IPS-18a (cell line): ENCODE data around the gene TNPO2.
A peak's percentile ranks its signal among the peaks of the same experiment; 100 is the strongest.
"Not testable (repeated sequence)": the region's sequence is repeated elsewhere in the genome, so short reads cannot be mapped to it uniquely, and the experiment has no call there.

ENCODE experiments used
- H3K27ac ChIP-seq: one replicate; pipeline ENCODE4 v1.5.1; 2013; ENCODE audit warnings: low read length
- H3K27me3 ChIP-seq: one replicate; pipeline ENCODE4 v1.6.1; 2013; ENCODE audit warnings: mild to moderate bottlenecking, low read length; ENCODE audit not compliant: control insufficient read depth, insufficient read depth
- H3K36me3 ChIP-seq: one replicate; pipeline ENCODE4 v1.6.1; 2013; ENCODE audit warnings: low read depth, low read length; ENCODE audit not compliant: control insufficient read depth
- H3K4me1 ChIP-seq: one replicate; pipeline ENCODE4 v1.6.1; 2013; ENCODE audit warnings: low read depth, low read length; ENCODE audit not compliant: control insufficient read depth
- H3K4me3 ChIP-seq: one replicate; pipeline ENCODE4 v1.5.1; 2013; ENCODE audit warnings: low read length
- H3K9ac ChIP-seq: one replicate; pipeline ENCODE4 v1.6.1; 2013; ENCODE audit warnings: mild to moderate bottlenecking, low read length, moderate library complexity
- H3K9me3 ChIP-seq: one replicate; pipeline ENCODE4 v1.6.1; 2013; ENCODE audit warnings: low read depth, low read length; ENCODE audit not compliant: control insufficient read depth

The TNPO2 gene

GRCh38 chr19:12685831-12686230, 37.9 kb downstream of the TNPO2 start:
- H3K9me3 ChIP-seq = no peaks in the 10 kb centered on the region
- H3K4me1 ChIP-seq = no peaks in the 10 kb centered on the region
- no peaks in the 10 kb centered on the region for H3K36me3 ChIP-seq
- H3K4me3 ChIP-seq = no peak overlapping the region
- H3K9ac ChIP-seq = no peak overlapping the region
- H3K27me3 ChIP-seq = no peaks in the 10 kb centered on the region
- no peak overlapping the region for H3K27ac ChIP-seq

DNA sequence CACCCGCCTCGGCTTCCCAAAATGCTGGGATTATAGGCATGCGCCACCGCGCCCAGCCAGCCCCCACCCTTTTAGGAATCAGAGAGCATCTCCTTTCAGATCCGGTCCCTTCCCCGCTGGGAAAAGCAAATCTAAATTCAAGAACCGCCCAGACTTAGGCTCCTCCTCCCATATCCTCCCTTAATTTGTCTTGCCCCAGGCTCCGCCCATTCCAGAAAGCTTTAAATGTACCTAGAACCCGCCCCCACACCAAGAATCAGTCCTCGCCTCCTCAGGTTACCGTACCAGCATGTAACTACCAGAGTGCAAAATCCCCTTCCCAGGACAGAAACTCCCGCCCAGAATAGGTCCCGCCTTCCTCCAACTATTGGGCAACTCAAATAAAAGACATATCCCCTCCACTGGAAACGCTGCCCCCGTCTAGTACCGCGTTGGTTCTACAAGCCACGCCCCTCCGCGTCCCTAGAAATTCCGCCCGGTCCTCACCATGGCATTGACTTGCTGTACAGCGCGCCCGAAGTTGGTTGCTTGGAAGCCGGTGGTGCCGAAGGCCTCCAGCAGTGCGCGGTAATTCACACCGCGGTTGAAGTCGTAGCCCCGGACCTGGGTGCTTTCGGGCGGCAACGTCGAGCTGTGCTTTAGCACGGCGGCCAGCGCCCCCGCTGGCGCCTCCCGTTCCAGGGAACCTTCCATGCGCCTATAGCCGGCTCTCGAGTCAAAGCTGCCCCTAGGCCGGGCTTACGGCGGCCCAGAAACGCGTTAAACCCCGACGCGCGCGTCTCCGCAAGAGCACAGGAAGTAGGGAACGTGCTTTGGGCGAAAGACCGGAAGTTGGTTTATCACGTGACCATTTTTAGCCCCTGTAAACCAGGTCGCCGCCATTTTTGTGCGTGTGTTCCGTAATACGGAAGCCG, 42.4 kb downstream of the TNPO2 start, which contains the start of gene DHPS:
TSS of gene DHPS (minus strand) at position 807 of the 914 bp plus-strand sequence. CDS start at position 693, 114 bp downstream.
- no peaks in the 10 kb centered on the region for H3K4me1 ChIP-seq
- H3K9me3 ChIP-seq = no peaks in the 10 kb centered on the region
- H3K36me3 ChIP-seq = peaks cover 31% of the 10 kb centered on the region
- peak within 1 kb of the TSS; percentile 83 for H3K27ac ChIP-seq
- peak within 1 kb of the TSS; percentile 96 for H3K9ac ChIP-seq
- H3K4me3 ChIP-seq = peak within 1 kb of the TSS; percentile 83
- no peaks in the 10 kb centered on the region for H3K27me3 ChIP-seq

DNA sequence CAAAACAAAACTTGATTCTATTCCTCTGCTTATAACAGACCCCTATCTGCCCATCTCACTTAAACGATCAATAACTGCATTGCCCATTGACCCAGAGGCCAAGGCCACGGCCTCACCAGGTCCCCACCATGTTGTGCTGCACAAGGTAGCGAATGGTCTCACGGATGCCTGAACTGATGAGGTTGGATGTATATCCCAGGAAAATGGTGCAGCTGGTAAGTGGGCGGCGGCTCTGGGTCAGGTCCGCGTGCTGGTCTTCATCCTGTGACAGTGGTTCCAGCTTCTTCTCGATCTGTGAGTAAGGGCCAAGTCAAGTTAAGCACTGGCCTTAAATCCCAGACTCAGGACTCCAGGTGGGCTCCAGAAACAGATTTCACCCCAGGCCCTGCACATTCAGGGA, 43.7 kb downstream of the TNPO2 start:
- Histone ChIP-seq H3K9me3 (no peaks in the 10 kb centered on the region), H3K27ac (no peak overlapping the region), H3K4me3 (no peak overlapping the region), H3K36me3 (peaks cover 43% of the 10 kb centered on the region), H3K9ac (no peak overlapping the region), H3K4me1 (no peaks in the 10 kb centered on the region), H3K27me3 (no peaks in the 10 kb centered on the region)

DNA sequence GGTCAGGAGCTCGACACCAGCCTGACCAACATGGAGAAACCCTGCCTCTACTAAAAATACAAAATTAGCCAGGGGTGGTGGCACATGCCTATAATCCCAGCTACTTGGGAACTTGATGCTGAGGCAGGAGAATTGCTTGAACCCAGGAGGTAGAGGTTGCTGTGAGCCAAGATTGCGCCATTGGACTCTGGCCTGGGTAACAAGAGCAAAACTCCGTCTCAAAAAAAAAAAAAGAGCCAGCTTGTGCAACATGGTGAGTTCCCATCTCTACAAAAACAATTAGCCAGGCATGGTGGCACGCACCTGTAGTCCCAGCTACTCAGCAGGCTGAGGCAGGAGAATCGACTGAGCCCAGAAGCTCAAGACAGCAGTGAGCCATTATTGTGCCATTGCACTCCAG, 45.7 kb downstream of the TNPO2 start:
- not testable (repeated sequence) for H3K27me3 ChIP-seq, H3K4me3 ChIP-seq, H3K27ac ChIP-seq, H3K9me3 ChIP-seq, H3K4me1 ChIP-seq, H3K9ac ChIP-seq
- H3K36me3 ChIP-seq = peaks cover 56% of the 10 kb centered on the region

DNA sequence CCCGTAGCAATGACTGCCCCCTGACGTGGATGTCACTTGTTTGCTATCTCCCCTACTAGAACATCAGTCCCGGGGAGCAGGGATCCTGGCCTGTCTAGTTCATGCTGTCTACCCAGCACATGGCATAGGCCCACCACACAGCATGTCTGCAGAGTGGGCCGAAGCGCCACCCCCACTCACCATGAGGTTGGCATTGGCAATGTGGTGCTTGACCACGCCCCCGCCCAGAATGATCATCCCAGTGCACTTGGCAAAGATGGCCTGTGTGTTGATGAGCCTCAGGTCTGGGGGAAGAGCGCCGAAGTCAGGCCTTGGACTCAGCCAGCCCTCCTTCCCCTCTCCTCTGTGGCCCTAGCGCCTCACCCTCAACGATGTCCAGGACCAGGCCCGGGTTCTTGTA, 46.8 kb downstream of the TNPO2 start:
- Histone ChIP-seq H3K9ac (no peak overlapping the region), H3K27me3 (no peaks in the 10 kb centered on the region), H3K36me3 (peaks cover 58% of the 10 kb centered on the region)

GRCh38 chr19:12676384-12676792, 47.3 kb downstream of the TNPO2 start:
- Histone ChIP-seq H3K4me1 (no peaks in the 10 kb centered on the region), H3K4me3 (no peak overlapping the region), H3K9ac (no peak overlapping the region), H3K27ac (no peak overlapping the region), H3K36me3 (peaks cover 58% of the 10 kb centered on the region), H3K27me3 (no peaks in the 10 kb centered on the region), H3K9me3 (no peaks in the 10 kb centered on the region)

More for the DNA sequence above, 46.8 kb downstream of the TNPO2 start:
- H3K27ac ChIP-seq = no peak overlapping the region
- no peaks in the 10 kb centered on the region for H3K4me1 ChIP-seq
- no peak overlapping the region for H3K4me3 ChIP-seq
- H3K9me3 ChIP-seq = no peaks in the 10 kb centered on the region

DNA sequence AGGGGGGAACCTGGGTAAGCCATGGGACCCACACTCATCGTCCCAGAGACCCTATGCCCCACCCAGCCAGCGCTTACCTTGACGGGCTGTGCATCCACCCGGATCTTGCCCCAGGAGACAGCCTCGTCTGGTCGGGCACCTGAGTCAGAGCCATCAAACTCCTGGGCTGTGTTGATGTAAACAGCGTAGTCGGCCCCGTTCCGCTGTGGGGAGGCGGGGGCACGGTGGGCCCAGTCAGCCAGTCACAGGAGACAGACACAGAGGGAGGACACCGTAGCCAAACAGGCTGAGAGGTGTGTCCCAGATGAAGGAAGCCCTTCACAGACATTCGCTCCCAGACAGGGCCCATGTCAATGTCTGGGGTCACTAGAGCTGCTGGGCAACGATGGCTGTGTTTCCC, 47.8 kb downstream of the TNPO2 start:
- no peak overlapping the region for H3K9ac ChIP-seq
- H3K36me3 ChIP-seq = peaks cover 58% of the 10 kb centered on the region
- H3K27me3 ChIP-seq = no peaks in the 10 kb centered on the region
- no peak overlapping the region for H3K4me3 ChIP-seq
- H3K27ac ChIP-seq = no peak overlapping the region
- H3K9me3 ChIP-seq = no peaks in the 10 kb centered on the region
- no peaks in the 10 kb centered on the region for H3K4me1 ChIP-seq

GRCh38 chr19:12675399-12675798, 48.3 kb downstream of the TNPO2 start:
- H3K27me3 ChIP-seq = no peaks in the 10 kb centered on the region
- peaks cover 58% of the 10 kb centered on the region for H3K36me3 ChIP-seq
- H3K9ac ChIP-seq = no peak overlapping the region
- no peaks in the 10 kb centered on the region for H3K4me1 ChIP-seq
- no peak overlapping the region for H3K4me3 ChIP-seq
- no peaks in the 10 kb centered on the region for H3K9me3 ChIP-seq
- H3K27ac ChIP-seq = no peak overlapping the region

GRCh38 chr19:12672744-12673143, 51.0 kb downstream of the TNPO2 start:
- H3K4me1 ChIP-seq = no peaks in the 10 kb centered on the region
- no peak overlapping the region for H3K4me3 ChIP-seq
- no peak overlapping the region for H3K9ac ChIP-seq
- peaks cover 38% of the 10 kb centered on the region for H3K36me3 ChIP-seq
- no peak overlapping the region for H3K27ac ChIP-seq
- no peaks in the 10 kb centered on the region for H3K9me3 ChIP-seq
- no peaks in the 10 kb centered on the region for H3K27me3 ChIP-seq

GRCh38 chr19:12670159-12670928, 53.4 kb downstream of the TNPO2 start:
- peak overlapping the region; percentile 80 for H3K4me3 ChIP-seq
- no peaks in the 10 kb centered on the region for H3K27me3 ChIP-seq
- H3K9ac ChIP-seq = peak overlapping the region; percentile 78
- no peaks in the 10 kb centered on the region for H3K4me1 ChIP-seq
- H3K27ac ChIP-seq = no peak overlapping the region
- no peaks in the 10 kb centered on the region for H3K9me3 ChIP-seq
- H3K36me3 ChIP-seq = peaks cover 18% of the 10 kb centered on the region

DNA sequence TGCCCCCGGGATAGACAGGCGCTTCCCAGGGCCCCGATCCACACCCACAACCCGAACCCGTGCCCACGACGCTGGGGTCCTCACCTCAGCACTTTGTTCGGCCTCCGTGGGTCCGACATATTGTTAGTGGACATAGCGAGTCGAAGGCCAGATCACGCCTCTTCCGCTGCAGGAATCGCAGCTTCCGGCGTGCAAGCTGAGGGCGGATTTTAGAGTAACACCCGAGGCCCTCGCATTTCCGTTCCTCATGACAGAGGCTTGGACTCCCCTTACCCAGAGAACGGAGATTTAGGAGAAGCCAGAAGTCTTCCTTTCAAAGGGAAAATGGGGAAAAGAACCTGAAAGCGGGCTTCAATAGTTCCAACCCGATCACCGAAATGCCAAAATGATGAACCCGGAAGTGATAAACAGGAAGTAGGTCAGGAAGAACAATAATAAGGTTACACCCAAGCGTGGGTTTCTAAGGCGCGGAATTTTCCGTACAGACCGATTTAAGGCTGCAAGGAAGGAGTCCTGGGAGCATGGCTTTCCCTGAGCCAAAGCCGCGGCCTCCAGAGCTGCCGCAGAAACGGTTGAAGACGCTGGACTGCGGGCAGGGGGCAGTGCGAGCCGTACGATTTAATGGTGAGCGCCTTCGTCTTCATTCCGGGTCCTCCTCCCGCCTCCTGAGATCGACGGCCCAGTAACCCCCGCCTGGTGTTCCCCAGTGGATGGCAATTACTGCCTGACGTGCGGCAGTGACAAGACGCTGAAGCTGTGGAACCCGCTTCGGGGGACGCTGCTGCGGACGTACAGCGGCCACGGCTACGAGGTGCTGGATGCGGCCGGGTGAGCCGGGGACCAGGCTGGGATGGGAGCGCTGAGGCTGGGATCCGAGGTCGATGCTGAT, 54.2 kb downstream of the TNPO2 start:
- peak overlapping the region; percentile 94 for H3K27ac ChIP-seq
- no peaks in the 10 kb centered on the region for H3K27me3 ChIP-seq
- peaks cover 13% of the 10 kb centered on the region for H3K36me3 ChIP-seq
- no peaks in the 10 kb centered on the region for H3K4me1 ChIP-seq
- H3K4me3 ChIP-seq = peak overlapping the region; percentile 80
- H3K9me3 ChIP-seq = no peaks in the 10 kb centered on the region
- H3K9ac ChIP-seq = peak overlapping the region; percentile 78
